ENCODE results near the gene ADRM1.
A peak's percentile ranks its signal among the peaks of the same experiment; 100 is the strongest.

The ADRM1 gene

DNA sequence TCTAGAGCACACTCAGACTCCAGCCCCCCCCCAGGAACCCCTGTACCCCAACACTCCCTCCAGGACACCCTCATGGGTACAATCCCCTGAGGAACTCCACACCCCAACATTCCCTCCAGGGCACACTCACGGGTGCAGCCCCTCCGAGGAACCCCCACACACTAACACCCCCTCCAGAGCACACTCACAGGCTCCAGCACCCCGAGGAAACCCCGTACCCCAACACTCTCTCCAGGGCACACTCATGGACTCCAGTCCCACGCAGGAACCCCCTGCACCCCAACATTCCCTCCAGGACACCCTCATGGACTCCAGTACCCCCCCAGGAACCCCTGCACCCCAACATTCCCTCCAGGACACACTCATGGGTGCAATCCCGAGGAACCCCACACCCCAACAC, 32.7 kb downstream of the ADRM1 start:
- H3K27ac ChIP-seq (ENCODE audit: low read depth, low read length) = no peak overlapping the region
- no peaks in the 10 kb centered on the region for H3K4me1 ChIP-seq (ENCODE audit: control insufficient read depth, insufficient read depth, low read length)
- H3K27me3 ChIP-seq (ENCODE audit: control insufficient read depth, insufficient read depth, low read length) = no peaks in the 10 kb centered on the region
- H3K9ac ChIP-seq (ENCODE audit: low read length) = no peak overlapping the region
- peaks cover 32% of the 10 kb centered on the region for H3K36me3 ChIP-seq (ENCODE audit: control insufficient read depth, insufficient read depth, low read length)
- H3K4me3 ChIP-seq (ENCODE audit: low read length) = no peak overlapping the region

DNA sequence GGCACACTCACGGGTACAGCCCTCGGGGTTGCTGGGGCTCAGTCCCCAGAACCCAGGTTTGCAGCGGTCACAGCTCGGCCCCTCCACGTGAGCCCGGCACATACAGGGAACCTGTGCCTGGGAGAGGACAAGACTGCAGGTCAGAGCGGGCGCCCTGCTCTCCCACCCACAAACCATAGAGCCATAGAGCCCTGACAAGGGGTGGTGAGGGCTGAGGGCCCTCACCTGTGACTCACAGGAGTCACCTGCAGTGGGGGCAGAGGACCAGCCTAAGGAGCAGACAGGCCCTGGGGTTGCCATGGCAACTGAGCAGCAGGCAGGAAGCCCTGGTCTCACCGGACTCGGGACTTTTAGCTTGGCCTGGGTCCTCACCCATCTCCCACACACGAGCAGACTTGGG, 33.5 kb downstream of the ADRM1 start:
- Histone ChIP-seq H3K9ac (ENCODE audit: low read length) (no peak overlapping the region), H3K4me3 (ENCODE audit: low read length) (no peak overlapping the region), H3K36me3 (ENCODE audit: control insufficient read depth, insufficient read depth, low read length) (peaks cover 33% of the 10 kb centered on the region), H3K27me3 (ENCODE audit: control insufficient read depth, insufficient read depth, low read length) (no peaks in the 10 kb centered on the region), H3K4me1 (ENCODE audit: control insufficient read depth, insufficient read depth, low read length) (no peaks in the 10 kb centered on the region), H3K27ac (ENCODE audit: low read depth, low read length) (no peak overlapping the region)

DNA sequence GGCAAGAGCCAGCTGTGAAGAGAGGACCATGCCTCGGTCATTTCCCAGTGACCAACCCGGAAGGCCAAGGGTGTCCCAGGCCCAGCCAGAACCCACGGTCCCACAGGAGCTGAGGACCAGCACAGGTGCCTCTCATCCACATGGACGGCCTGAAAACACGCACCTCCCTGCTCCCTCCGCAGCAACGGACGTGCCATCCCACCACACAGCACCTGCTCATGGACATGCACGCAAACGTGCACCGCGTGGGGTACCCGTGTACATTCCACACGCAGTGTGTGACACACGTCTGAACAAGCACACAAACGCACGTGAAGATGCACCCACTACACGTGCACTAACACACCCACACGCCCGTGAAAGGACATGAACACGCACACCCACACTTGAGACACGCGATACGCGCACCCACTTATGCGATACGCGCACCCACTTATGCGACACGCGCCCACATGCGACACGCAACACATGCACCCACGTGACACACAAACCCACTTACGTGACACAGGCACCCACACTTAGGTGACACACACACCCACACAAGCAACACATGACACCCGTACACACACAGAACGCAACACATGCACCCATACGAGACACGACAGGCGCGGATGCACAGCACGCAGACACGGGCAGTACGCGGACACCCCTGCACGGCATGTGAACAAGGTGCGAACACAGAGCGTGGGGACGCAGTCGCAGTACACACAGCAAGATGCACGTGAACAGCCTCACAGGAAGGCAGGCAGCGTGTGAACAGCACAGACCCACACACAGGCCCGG, 34.2 kb downstream of the ADRM1 start:
- Histone ChIP-seq H3K4me1 (ENCODE audit: control insufficient read depth, insufficient read depth, low read length) (no peaks in the 10 kb centered on the region), H3K4me3 (ENCODE audit: low read length) (no peak overlapping the region), H3K9ac (ENCODE audit: low read length) (no peak overlapping the region), H3K27me3 (ENCODE audit: control insufficient read depth, insufficient read depth, low read length) (no peaks in the 10 kb centered on the region), H3K36me3 (ENCODE audit: control insufficient read depth, insufficient read depth, low read length) (peaks cover 32% of the 10 kb centered on the region), H3K27ac (ENCODE audit: low read depth, low read length) (no peak overlapping the region)

DNA sequence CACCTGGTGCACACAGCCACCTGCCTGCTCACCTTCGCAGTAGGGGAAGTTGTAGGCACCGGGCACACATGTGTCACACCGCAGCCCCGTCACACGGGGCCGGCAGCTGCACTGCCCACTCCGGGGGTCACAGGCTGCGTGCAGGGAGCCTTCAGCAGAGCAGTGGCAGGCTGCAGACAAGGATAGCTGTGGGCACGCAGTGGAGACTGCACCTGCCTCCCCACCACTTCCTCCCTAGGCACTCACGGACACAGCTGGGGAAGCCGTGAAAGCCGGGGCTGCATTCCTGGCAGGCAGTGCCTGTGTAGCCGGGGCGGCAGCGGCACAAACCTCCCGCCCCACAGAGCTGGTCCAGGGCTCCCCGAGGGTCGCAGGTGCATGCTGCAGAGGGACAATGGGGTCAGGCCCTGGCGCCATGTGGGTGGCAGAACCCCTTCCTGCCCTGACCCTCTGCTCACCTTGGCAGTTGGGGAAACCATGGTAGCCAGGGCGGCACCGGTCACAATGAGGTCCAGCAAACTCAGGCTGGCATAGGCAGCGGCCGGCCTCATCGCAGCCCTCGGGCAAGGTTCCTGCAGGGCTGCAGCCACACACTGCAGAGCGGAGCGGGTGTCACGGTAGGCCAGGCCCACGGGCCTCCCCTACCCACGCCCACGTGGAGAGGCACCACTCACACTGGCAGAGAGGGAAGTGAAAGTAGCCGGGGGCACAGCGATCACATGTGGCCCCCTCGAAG, 34.9 kb downstream of the ADRM1 start:
- H3K27me3 ChIP-seq (ENCODE audit: control insufficient read depth, insufficient read depth, low read length) = no peaks in the 10 kb centered on the region
- H3K9ac ChIP-seq (ENCODE audit: low read length) = no peak overlapping the region
- H3K36me3 ChIP-seq (ENCODE audit: control insufficient read depth, insufficient read depth, low read length) = peaks cover 32% of the 10 kb centered on the region
- no peak overlapping the region for H3K4me3 ChIP-seq (ENCODE audit: low read length)
- H3K27ac ChIP-seq (ENCODE audit: low read depth, low read length) = no peak overlapping the region
- no peaks in the 10 kb centered on the region for H3K4me1 ChIP-seq (ENCODE audit: control insufficient read depth, insufficient read depth, low read length)

DNA sequence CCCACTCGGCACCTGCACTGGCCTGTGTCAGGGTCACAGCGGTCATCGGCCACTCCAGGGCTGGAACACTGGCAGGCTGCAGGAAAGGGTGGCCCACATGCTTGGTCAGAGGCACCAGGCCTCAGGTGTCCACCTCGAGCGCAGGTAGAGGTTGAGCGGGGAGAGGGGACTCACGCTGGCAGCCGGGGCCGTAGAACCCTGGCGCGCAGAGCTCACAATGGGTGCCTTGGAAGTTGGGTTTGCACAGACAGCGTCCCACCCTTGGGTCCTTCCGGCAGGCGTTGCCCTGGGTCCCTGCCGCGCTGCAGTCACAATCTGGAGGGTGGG, 35.5 kb downstream of the ADRM1 start:
- H3K27ac ChIP-seq (ENCODE audit: low read depth, low read length) = no peak overlapping the region
- peaks cover 32% of the 10 kb centered on the region for H3K36me3 ChIP-seq (ENCODE audit: control insufficient read depth, insufficient read depth, low read length)

DNA sequence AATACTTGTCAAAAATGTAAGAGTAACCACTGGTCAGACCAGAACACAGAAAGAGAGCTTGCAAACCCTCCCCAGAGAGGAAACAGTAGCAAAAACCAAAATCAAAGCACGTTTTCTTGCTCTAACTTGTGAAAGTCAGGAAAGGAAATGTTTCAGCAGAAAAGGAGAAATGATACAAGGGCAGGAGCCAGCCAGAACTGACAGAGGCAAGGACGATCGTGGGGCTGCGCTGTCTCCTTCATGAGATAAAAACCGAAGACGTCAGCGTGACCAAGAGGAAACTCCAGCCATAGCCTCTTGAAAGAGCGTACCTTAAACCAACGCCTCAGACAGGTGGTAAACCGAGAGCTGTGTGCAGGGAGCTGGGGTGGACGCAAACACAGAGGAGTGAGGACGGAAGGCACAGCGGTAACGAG, 36.9 kb downstream of the ADRM1 start:
- no peaks in the 10 kb centered on the region for H3K27me3 ChIP-seq (ENCODE audit: control insufficient read depth, insufficient read depth, low read length)
- no peak overlapping the region for H3K9ac ChIP-seq (ENCODE audit: low read length)
- peaks cover 29% of the 10 kb centered on the region for H3K36me3 ChIP-seq (ENCODE audit: control insufficient read depth, insufficient read depth, low read length)
- H3K27ac ChIP-seq (ENCODE audit: low read depth, low read length) = no peak overlapping the region
- no peak overlapping the region for H3K4me3 ChIP-seq (ENCODE audit: low read length)
- no peaks in the 10 kb centered on the region for H3K4me1 ChIP-seq (ENCODE audit: control insufficient read depth, insufficient read depth, low read length)

More for the DNA sequence above, 35.5 kb downstream of the ADRM1 start:
- no peaks in the 10 kb centered on the region for H3K27me3 ChIP-seq (ENCODE audit: control insufficient read depth, insufficient read depth, low read length)
- H3K4me1 ChIP-seq (ENCODE audit: control insufficient read depth, insufficient read depth, low read length) = no peaks in the 10 kb centered on the region
- no peak overlapping the region for H3K9ac ChIP-seq (ENCODE audit: low read length)
- no peak overlapping the region for H3K4me3 ChIP-seq (ENCODE audit: low read length)

DNA sequence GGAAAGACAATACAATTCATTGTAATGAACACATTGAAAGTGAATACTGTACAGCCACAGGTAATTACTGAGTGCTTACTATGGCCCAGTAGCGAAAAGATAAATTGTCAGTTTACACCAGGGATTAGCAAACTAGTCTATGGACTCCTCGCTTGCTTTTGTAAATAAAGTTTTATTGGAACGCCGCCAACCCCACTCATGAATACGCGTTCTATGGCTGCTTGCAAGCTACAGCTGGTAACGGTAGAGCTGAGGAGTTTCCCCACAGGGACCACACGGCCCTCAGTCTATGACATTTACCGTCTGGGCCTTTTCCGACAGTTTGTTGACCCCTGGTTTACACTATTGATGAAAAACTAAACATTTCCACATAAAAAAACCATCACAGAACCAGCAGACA, 40.1 kb downstream of the ADRM1 start:
- Histone ChIP-seq H3K27me3 (ENCODE audit: control insufficient read depth, insufficient read depth, low read length) (no peaks in the 10 kb centered on the region), H3K4me3 (ENCODE audit: low read length) (no peak overlapping the region), H3K27ac (ENCODE audit: low read depth, low read length) (peak overlapping the region; percentile 38), H3K9ac (ENCODE audit: low read length) (no peak overlapping the region), H3K36me3 (ENCODE audit: control insufficient read depth, insufficient read depth, low read length) (peaks cover 15% of the 10 kb centered on the region), H3K4me1 (ENCODE audit: control insufficient read depth, insufficient read depth, low read length) (no peaks in the 10 kb centered on the region)

DNA sequence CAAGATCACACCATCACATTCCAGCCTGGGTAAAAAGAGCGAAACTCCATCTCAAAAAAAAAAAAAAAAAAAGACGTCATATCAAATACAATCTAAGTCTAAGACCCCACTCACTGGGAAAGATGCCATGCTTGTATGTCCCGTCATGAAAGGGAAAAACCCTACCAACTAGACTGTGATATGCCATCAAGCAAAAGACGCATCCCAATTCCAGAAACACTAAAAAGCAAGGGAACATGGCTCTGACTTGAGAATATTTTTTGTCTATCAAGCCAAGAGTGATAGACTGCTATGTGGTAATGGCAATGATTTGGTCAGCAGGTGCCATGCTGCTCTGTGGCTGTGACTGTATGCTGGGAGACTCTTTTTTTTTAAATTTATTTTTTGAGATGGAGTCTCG, 41.3 kb downstream of the ADRM1 start:
- Histone ChIP-seq H3K9ac (ENCODE audit: low read length) (no peak overlapping the region), H3K4me1 (ENCODE audit: control insufficient read depth, insufficient read depth, low read length) (no peaks in the 10 kb centered on the region), H3K27ac (ENCODE audit: low read depth, low read length) (no peak overlapping the region), H3K36me3 (ENCODE audit: control insufficient read depth, insufficient read depth, low read length) (peaks cover 11% of the 10 kb centered on the region), H3K4me3 (ENCODE audit: low read length) (no peak overlapping the region), H3K27me3 (ENCODE audit: control insufficient read depth, insufficient read depth, low read length) (no peaks in the 10 kb centered on the region)

DNA sequence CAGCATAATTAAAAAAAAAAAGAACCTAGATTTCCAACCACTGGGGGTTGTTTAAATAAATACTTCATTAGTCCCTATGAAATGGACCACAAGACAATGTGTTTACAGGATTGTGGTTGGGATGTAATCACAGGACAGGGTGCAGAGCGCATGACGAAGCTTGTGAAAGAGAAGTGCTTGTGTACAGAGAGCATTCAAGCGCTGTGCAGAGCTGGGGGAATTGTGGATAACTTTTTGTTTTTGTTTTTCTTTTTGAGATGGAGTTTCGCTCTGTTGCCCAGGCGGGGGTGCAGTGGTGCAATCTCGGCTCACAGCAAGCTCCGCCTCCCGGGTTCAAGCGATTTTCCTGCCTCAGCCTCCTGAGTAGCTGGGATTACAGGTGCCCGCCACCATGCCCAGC, 42.0 kb downstream of the ADRM1 start:
- H3K4me3 ChIP-seq (ENCODE audit: low read length) = no peak overlapping the region
- no peaks in the 10 kb centered on the region for H3K27me3 ChIP-seq (ENCODE audit: control insufficient read depth, insufficient read depth, low read length)
- no peak overlapping the region for H3K27ac ChIP-seq (ENCODE audit: low read depth, low read length)
- no peak overlapping the region for H3K9ac ChIP-seq (ENCODE audit: low read length)
- H3K4me1 ChIP-seq (ENCODE audit: control insufficient read depth, insufficient read depth, low read length) = no peaks in the 10 kb centered on the region
- H3K36me3 ChIP-seq (ENCODE audit: control insufficient read depth, insufficient read depth, low read length) = peaks cover 10% of the 10 kb centered on the region

DNA sequence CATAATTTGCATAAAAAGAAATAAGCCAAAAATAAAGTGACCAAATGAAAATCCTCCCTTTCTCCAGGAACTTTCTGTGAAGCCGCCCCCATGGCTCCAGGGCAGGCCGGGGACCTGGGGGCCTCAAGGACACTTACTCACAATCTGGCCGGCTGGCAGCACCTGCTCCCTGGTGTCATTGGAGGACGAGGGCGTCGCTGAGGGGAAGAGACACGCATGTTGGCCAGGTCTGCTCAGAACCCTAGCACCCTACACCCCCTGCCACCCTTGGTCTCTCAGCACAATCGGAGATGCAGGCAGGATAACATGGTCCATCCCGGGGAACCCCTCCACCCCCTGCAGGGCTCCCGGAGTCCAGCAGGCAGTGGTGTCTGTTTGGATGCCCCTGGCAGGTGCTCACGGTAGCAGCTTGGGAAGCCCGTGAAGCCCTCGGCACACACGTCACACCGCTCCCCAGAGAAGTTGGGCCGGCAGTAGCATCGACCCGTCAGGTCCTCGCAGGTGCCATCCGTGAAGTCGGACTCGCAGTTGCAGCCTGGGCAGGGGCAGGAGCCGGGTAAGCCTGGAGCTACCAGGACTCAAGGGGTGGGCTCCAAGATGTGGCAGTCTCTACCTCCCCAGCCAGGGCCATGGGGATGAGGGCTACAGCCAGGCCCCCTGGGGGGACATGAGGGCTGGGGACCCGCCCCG, 43.0 kb downstream of the ADRM1 start:
- Histone ChIP-seq H3K27me3 (ENCODE audit: control insufficient read depth, insufficient read depth, low read length) (no peaks in the 10 kb centered on the region), H3K27ac (ENCODE audit: low read depth, low read length) (no peak overlapping the region), H3K36me3 (ENCODE audit: control insufficient read depth, insufficient read depth, low read length) (peaks cover 16% of the 10 kb centered on the region), H3K9ac (ENCODE audit: low read length) (no peak overlapping the region), H3K4me1 (ENCODE audit: control insufficient read depth, insufficient read depth, low read length) (no peaks in the 10 kb centered on the region), H3K4me3 (ENCODE audit: low read length) (no peak overlapping the region)

DNA sequence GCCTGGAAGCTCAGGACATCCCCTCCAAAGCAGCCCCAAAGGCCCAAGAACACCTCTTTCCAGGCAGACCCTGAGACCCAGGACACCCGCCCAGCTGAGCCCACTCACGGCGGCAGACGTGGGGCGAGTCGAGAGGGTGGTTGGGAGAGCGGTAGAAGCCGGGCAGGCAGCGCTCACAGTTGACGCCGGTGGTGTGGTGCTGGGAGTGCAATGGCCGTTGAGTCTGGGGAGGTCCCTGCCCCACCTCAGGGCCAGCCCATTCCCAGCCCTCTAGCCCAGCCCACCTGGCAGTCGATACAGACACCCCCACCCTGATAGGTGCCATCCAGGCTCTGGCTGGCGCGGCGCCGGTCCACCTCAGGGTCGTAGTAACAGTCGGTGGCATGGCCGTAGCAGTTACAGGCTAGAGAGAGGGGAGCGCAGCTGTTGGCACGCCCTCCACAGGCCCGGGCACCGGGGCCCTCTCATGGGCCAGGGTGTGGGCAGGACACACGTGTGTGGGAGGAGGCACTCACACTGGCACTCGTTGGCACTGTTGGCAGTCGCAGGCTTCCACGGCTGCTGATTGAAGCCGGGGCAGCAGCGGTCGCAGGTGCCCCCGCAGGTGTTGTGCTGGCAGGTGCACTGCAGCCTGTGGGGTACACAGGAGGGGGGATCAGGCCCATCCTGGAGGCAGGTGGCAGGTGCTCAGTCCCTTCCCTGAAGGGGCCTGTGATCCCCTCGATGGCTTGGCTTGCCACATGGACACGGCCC, 43.8 kb downstream of the ADRM1 start:
- Histone ChIP-seq H3K36me3 (ENCODE audit: control insufficient read depth, insufficient read depth, low read length) (peaks cover 18% of the 10 kb centered on the region), H3K27me3 (ENCODE audit: control insufficient read depth, insufficient read depth, low read length) (no peaks in the 10 kb centered on the region), H3K4me1 (ENCODE audit: control insufficient read depth, insufficient read depth, low read length) (no peaks in the 10 kb centered on the region), H3K27ac (ENCODE audit: low read depth, low read length) (no peak overlapping the region), H3K4me3 (ENCODE audit: low read length) (no peak overlapping the region), H3K9ac (ENCODE audit: low read length) (no peak overlapping the region)

DNA sequence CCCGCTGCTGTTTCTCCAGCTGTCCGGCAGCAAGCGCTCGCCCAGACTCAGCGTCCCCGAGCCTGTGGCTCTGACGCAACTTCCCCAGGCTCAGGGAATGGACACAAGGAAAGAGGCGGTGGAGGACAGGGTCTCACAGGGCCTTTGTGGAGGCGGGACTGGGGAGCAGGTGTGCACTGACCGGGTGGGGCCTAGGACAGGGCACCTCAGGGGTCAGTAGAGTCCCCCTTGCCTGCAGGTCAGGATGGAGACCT, 44.3 kb downstream of the ADRM1 start:
- Histone ChIP-seq H3K9ac (ENCODE audit: low read length) (no peak overlapping the region), H3K4me3 (ENCODE audit: low read length) (no peak overlapping the region), H3K27me3 (ENCODE audit: control insufficient read depth, insufficient read depth, low read length) (no peaks in the 10 kb centered on the region), H3K36me3 (ENCODE audit: control insufficient read depth, insufficient read depth, low read length) (peaks cover 18% of the 10 kb centered on the region), H3K27ac (ENCODE audit: low read depth, low read length) (no peak overlapping the region), H3K4me1 (ENCODE audit: control insufficient read depth, insufficient read depth, low read length) (no peaks in the 10 kb centered on the region)
